HG03439 (cell line): ENCODE measurements around the gene SNF8.
"Not testable (repeated sequence)": the region's sequence is repeated elsewhere in the genome, so short reads cannot be mapped to it uniquely, and the experiment has no call there.

Experiments used
- ATAC-seq: cut with Tn5 transposase; IDR thresholded peaks from one replicate; pipeline ENCODE4 v1.9.1; 2021; ENCODE audit warnings: mild to moderate bottlenecking, moderate library complexity; ENCODE audit not compliant: unreplicated experiment

The SNF8 gene

GRCh38 chr17:48944515-48945260, at the start of gene SNF8:
Gene SNF8 (minus strand): TSS chr17:48944842. CDS start chr17:48944734, 108 bp downstream.
- ATAC-seq, result peak; percentile 90

GRCh38 chr17:48993951-48994350, 49.3 kb upstream of the SNF8 start:
- ATAC-seq, result no peak

GRCh38 chr17:48993305-48993704, 48.7 kb upstream of the SNF8 start:
- no peak for ATAC-seq

GRCh38 chr17:48992444-48992843, 47.8 kb upstream of the SNF8 start:
- no peak for ATAC-seq

- no peak for ATAC-seq
Measured at GRCh38 chr17:48990882-48991357, 46.3 kb upstream of the SNF8 start.

- ATAC-seq, result no peak
Measured at GRCh38 chr17:48989100-48989499, 44.5 kb upstream of the SNF8 start.

- no peak for ATAC-seq
Measured at GRCh38 chr17:48985436-48986245, 41.0 kb upstream of the SNF8 start.

- ATAC-seq, result no peak
Measured at GRCh38 chr17:48981927-48982539, 37.4 kb upstream of the SNF8 start.

- no peak for ATAC-seq
Measured at GRCh38 chr17:48973806-48974205, 29.2 kb upstream of the SNF8 start.

- ATAC-seq, result no peak
Measured at GRCh38 chr17:48972749-48973097, 28.1 kb upstream of the SNF8 start.

- ATAC-seq, result no peak
Measured at GRCh38 chr17:48970865-48971687, 26.4 kb upstream of the SNF8 start.

- no peak for ATAC-seq
Measured at GRCh38 chr17:48970224-48970623, 25.6 kb upstream of the SNF8 start.

- no peak for ATAC-seq
Measured at GRCh38 chr17:48961516-48962233, 17.0 kb upstream of the SNF8 start.

- no peak for ATAC-seq
Measured at GRCh38 chr17:48960834-48961515, 16.3 kb upstream of the SNF8 start.

- no peak for ATAC-seq
Measured at GRCh38 chr17:48954300-48954755, 9.7 kb upstream of the SNF8 start.

- no peak for ATAC-seq
Measured at GRCh38 chr17:48952904-48953303, 8.3 kb upstream of the SNF8 start.

- no peak for ATAC-seq
Measured at GRCh38 chr17:48951572-48951971, 6.9 kb upstream of the SNF8 start.

GRCh38 chr17:48945261-48945651, 614 bp upstream of the SNF8 start:
- ATAC-seq, result not testable (repeated sequence)

GRCh38 chr17:48933035-48933434, 11.6 kb downstream of the SNF8 start:
- no peak for ATAC-seq
